K562 (cell line): Measurements from ENCODE around the gene WWC2. TPM values are rescaled to one million over a fixed set of nuclear protein-coding genes. Genes with fewer than 3 reads are reported as not detected.

ENCODE experiments used
- ATAC-seq: fragments of 200-7000 bp; cut with Tn5 transposase; 3 replicates; pipeline ENCODE4 v1.9.1; 2020; ENCODE audit warnings: moderate library complexity
- BruUV-seq: library from RNA; stranded (reverse); fragments of 400-500 nt; replicated peaks from 2 replicates; lab custom pipeline; 2021; lab: Mats Ljungman, UMichigan
- CTCF ChIA-PET: fragments of 300-600 bp; formaldehyde crosslinking; extraction: SDS; loops from one replicate; lab custom pipeline; 2021; ENCODE audit warnings: low intra/inter-chr PET ratio; lab: Yijun Ruan, JAX
- POLR2A ChIA-PET: fragments of 300-600, 350-650 bp; sonication (Branson Sonifier 250); formaldehyde crosslinking; extraction: SDS; loops from one replicate; lab custom pipeline; 2021; ENCODE audit warnings: antibody characterized with exemption, inconsistent platforms; lab: Yijun Ruan, JAX
- DNase-seq, 4 experiments: peaks; one replicate each; pipeline versions ENCODE4 v3.0.0 to v3.0.0-alpha.2; 2011 to 2018; ENCODE audit warnings: low spot score in 3 of 4, mixed read lengths in 3 of 4; ENCODE audit errors: extremely low read depth in 1 of 4
- FAIRE-seq: peaks from 2 replicates; lab custom pipeline; 2011; peaks lifted over from hg19 to GRCh38; lab: Jason Lieb, UNC
- H2AFZ ChIP-seq: 2 replicates; pipeline ENCODE4 v1.6.0; 2011; ENCODE audit warnings: low read depth, low read length, control low read depth, inconsistent platforms
- H3K27ac ChIP-seq: fragments of 200-600 bp; 3 replicates; pipeline ENCODE4 v1.8.0; 2011; ENCODE audit warnings: low read depth, mild to moderate bottlenecking, control low read depth, inconsistent platforms, low read length, moderate library complexity, mixed read lengths; ENCODE audit errors: extremely low read depth
- H3K27me3 ChIP-seq, 2 experiments: fragments of 300-600 bp in 1 of 2; 2 replicates in 1 of 2; 3 replicates in 1 of 2; pipeline versions ENCODE4 v1.6.0 to v1.8.0; 2011; ENCODE audit warnings: inconsistent platforms in 2 of 2, low read length in 2 of 2, mild to moderate bottlenecking in 1 of 2, mixed read lengths in 1 of 2, moderate library complexity in 1 of 2; ENCODE audit not compliant: control insufficient read depth in 2 of 2, insufficient read depth in 2 of 2
- H3K36me3 ChIP-seq: fragments of 300-600 bp; 3 replicates; pipeline ENCODE4 v1.8.0; 2011; ENCODE audit warnings: mild to moderate bottlenecking, low read length, inconsistent platforms; ENCODE audit not compliant: control insufficient read depth, insufficient read depth
- H3K4me1 ChIP-seq, 2 experiments: fragments of 200-600 bp in 1 of 2; replicated peaks in 1 of 2; 2 replicates in 1 of 2; 3 replicates in 1 of 2; pipeline versions ENCODE4 v1.5.1 to v1.8.0; 2011; ENCODE audit warnings: inconsistent platforms in 2 of 2, low read length in 2 of 2, mild to moderate bottlenecking in 1 of 2, mixed read lengths in 1 of 2, moderate library complexity in 1 of 2; ENCODE audit not compliant: control insufficient read depth in 2 of 2, insufficient read depth in 2 of 2
- H3K4me2 ChIP-seq: 2 replicates; pipeline ENCODE4 v1.6.1; 2011; ENCODE audit warnings: low read length, control low read depth, inconsistent platforms, mixed read lengths; ENCODE audit not compliant: insufficient read depth
- H3K4me3 ChIP-seq: fragments of 200-600 bp; sonication (generic), shearing (Covaris generic); 2 replicates; pipeline ENCODE4 v1.5.1; 2016; ENCODE audit warnings: control low read depth, inconsistent platforms
- H3K79me2 ChIP-seq: fragments of 200-600 bp; 3 replicates; pipeline ENCODE4 v1.8.0; 2011; ENCODE audit warnings: low read length, inconsistent platforms; ENCODE audit not compliant: control insufficient read depth, insufficient read depth
- H3K9ac ChIP-seq, 2 experiments: 2 replicates each; pipeline versions ENCODE4 v1.6.0 to v1.6.1; 2011; ENCODE audit warnings: low read depth in 2 of 2, low read length in 2 of 2, control low read depth in 1 of 2, inconsistent platforms in 1 of 2, mild to moderate bottlenecking in 1 of 2, mixed read lengths in 1 of 2; ENCODE audit not compliant: insufficient read depth in 1 of 2
- H3K9me1 ChIP-seq: one replicate; pipeline ENCODE4 v1.6.0; 2011; ENCODE audit warnings: inconsistent platforms, mild to moderate bottlenecking, low read length, moderate library complexity; ENCODE audit not compliant: control insufficient read depth, insufficient read depth
- H3K9me3 ChIP-seq: replicated peaks from 2 replicates; pipeline ENCODE4 v1.5.1; 2011; ENCODE audit warnings: low read depth, low read length, inconsistent platforms; ENCODE audit not compliant: control insufficient read depth, insufficient read depth
- H4K20me1 ChIP-seq: replicated peaks from 2 replicates; pipeline ENCODE4 v1.6.1; 2011; ENCODE audit warnings: low read length, inconsistent platforms, mixed read lengths; ENCODE audit not compliant: control insufficient read depth, insufficient read depth
- CREM ChIP-seq: IDR thresholded peaks from 2 replicates; pipeline ENCODE4 v1.6.1; 2014; ENCODE audit warnings: antibody characterized with exemption, low read depth
- DACH1 ChIP-seq: fragments of 450-650 bp; IDR thresholded peaks from 2 replicates; pipeline ENCODE4 v1.6.1; 2018; ENCODE audit not compliant: partially characterized antibody
- FIP1L1 ChIP-seq: fragments of 200-400 bp; formaldehyde crosslinking; IDR thresholded peaks from 2 replicates; pipeline ENCODE4 v1.6.1; 2018; ENCODE audit warnings: mild to moderate bottlenecking, low read depth, low read length; ENCODE audit not compliant: poor library complexity, severe bottlenecking
- PURB ChIP-seq: sonication (generic); formaldehyde crosslinking; IDR thresholded peaks from 2 replicates; pipeline ENCODE4 v1.9.0; 2021; ENCODE audit warnings: low read depth, mild to moderate bottlenecking, missing genetic modification reagents
- ZBTB34 ChIP-seq: fragments of 250-450 bp; sonication (Bioruptor Pico); IDR thresholded peaks from 2 replicates; pipeline ENCODE4 v1.8.0; 2021; ENCODE audit warnings: mild to moderate bottlenecking, moderate library complexity
- ZNF134 ChIP-seq: fragments of 250-450 bp; sonication (Bioruptor Pico); conservative IDR thresholded peaks from 2 replicates; pipeline ENCODE4 v1.4.0; 2020
- ZNF507 ChIP-seq: conservative IDR thresholded peaks from 2 replicates; pipeline ENCODE4 v1.6.1; 2017; ENCODE audit warnings: missing genetic modification characterization, missing compliant biosample characterization
- WGBS: fragments of 100-300 bp; shearing (Covaris generic); methylation state at CpG from one replicate; pipeline ENCODE4 v1.1.6; 2016; ENCODE audit warnings: low coverage, mixed read lengths; ENCODE audit not compliant: insufficient coverage; ENCODE audit errors: missing lambda C conversion rate; 5-methylcytosine and 5-hydroxymethylcytosine counted together
- in situ Hi-C: fragments of 300-500 bp; cut with MboI; formaldehyde crosslinking; loops from 4 replicates; pipeline ENCODE4 v1.15.0; 2018; ENCODE audit warnings: inconsistent platforms, mixed read lengths
- intact Hi-C: fragments of 100-400 bp; cut with micrococcal nuclease; formaldehyde crosslinking; loops from 2 replicates; pipeline ENCODE4 v1.14.2; 2022
- polyA plus RNA-seq, 8 experiments: library from polyadenylated mRNA; depleted of rRNA in 4 of 8; stranded (reverse) in 5 of 8; unstranded in 3 of 8; fragments of >200 nt; fragmentation: Nextera tagmentation in 2 of 8; fragmentation: Illumina TruSeq in 1 of 8; extraction: Ambion mirVana in 2 of 8; extraction: Trizol in 1 of 8; gene quantifications; 2 replicates each; pipeline versions ENCODE4 v1.2.1 to v1.2.3, GENCODE V29; 2011 to 2014; ENCODE audit warnings: inconsistent platforms in 1 of 8, missing spikeins in 1 of 8
- total RNA-seq, 7 experiments: library from RNA; depleted of rRNA in 6 of 7; stranded (reverse); fragments of >200 nt in 6 of 7; fragmentation: Illumina TruSeq in 2 of 7; extraction: Trizol in 2 of 7; gene quantifications; 2 replicates each; pipeline versions ENCODE4 v1.2.1 to v1.2.3, GENCODE V29; 2011 to 2021; ENCODE audit warnings: low replicate concordance in 1 of 7
- TF ChIP-seq, protein P1 (sequence below), 2 experiments: fragments of 250-450 bp in 1 of 2; fragments of 450-650 bp in 1 of 2; sonication (Bioruptor Pico) in 1 of 2; IDR thresholded peaks; 2 replicates each; pipeline versions ENCODE4 v1.6.1 to v1.8.0; 2016 to 2021; ENCODE audit warnings: mild to moderate bottlenecking in 2 of 2, moderate library complexity in 2 of 2, missing compliant biosample characterization in 1 of 2, missing genetic modification characterization in 1 of 2

The WWC2 gene
- total and polyA plus RNA-seq, 9 of the 15 experiments (the other 6 are each of a cell fraction or from before 2014, with no cell fraction given), result 3.7 to 39.4 (median 19.6) TPM

GRCh38 chr4:183330841-183331240 lies 231.8 kb downstream of the WWC2 start:
- no peak for TF ChIP-seq ZNF134 (CRISPR knock-in tag)
- TF ChIP-seq CREM, result no peak
- no peak for TF ChIP-seq ZNF507 (tag)
- TF ChIP-seq DACH1, result no peak
- TF ChIP-seq, protein P1, sequence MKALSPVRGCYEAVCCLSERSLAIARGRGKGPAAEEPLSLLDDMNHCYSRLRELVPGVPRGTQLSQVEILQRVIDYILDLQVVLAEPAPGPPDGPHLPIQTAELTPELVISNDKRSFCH (CRISPR knock-in tag; IDR thresholded peaks at IDR 0.05), result no peak
- TF ChIP-seq, protein P1 (tag; IDR thresholded peaks at IDR 0.05), result no peak
- no peak for TF ChIP-seq FIP1L1
- no peak for TF ChIP-seq PURB
- no peak for TF ChIP-seq ZBTB34
- Histone ChIP-seq H4K20me1 (no peaks in the 10 kb centered on the region), H3K4me3 (no peak overlapping the region), H3K79me2 (no peaks in the 10 kb centered on the region), H3K4me2 (no peak overlapping the region), H3K27ac (no peak overlapping the region), H3K4me1 (peaks cover 0 to 8% of the 10 kb centered on the region in 2 experiments; a peak in 2 of 5 replicates), H2AFZ (no peak overlapping the region), H3K9me1 (no peaks in the 10 kb centered on the region), H3K9me3 (peaks cover 3% of the 10 kb centered on the region; the same call in 1 of the 2 replicates), H3K27me3 (peaks cover 2 to 27% of the 10 kb centered on the region in 2 experiments; a peak in 2 of 5 replicates), H3K9ac (no peak overlapping the region), H3K36me3 (no peaks in the 10 kb centered on the region)
- intact Hi-C loops (no loop called here), in situ Hi-C loops (no loop called here)
- CTCF ChIA-PET, result no interaction called here
- ATAC-seq, result no peak
- no TSS peak for BruUV-seq
- POLR2A ChIA-PET, result no interaction called here
- whole genome bisulfite sequencing, result 6% methylated on average over 2 of the region's 2 CpGs
- FAIRE-seq, result no peak
- DNase-seq, result no peak
